K562 (cell line): ENCODE measurements around the gene HSF2BP. TPM values are rescaled to one million over a fixed set of nuclear protein-coding genes. Genes with fewer than 3 reads are reported as not detected.
A peak's percentile ranks its signal among the peaks of the same experiment; 100 is the strongest.

Source experiments
- CCNT2 ChIP-seq: IDR thresholded peaks from 2 replicates; pipeline ENCODE4 v1.6.1; 2011; ENCODE audit warnings: borderline replicate concordance, low read depth, mild to moderate bottlenecking, moderate library complexity, mixed read lengths, low read length; ENCODE audit not compliant: insufficient read length; ENCODE audit errors: extremely low read depth
- CUX1 ChIP-seq: fragments of 200-800 bp; sonication (Bioruptor generic); IDR thresholded peaks from 2 replicates; pipeline ENCODE4 v1.6.1; 2016; ENCODE audit warnings: missing genetic modification characterization, missing compliant biosample characterization
- EP400 ChIP-seq: fragments of 450-650 bp; IDR thresholded peaks from 2 replicates; pipeline ENCODE4 v1.6.1; 2017; ENCODE audit warnings: antibody characterized with exemption, mild to moderate bottlenecking, moderate library complexity
- GATAD2B ChIP-seq: fragments of 450-650 bp; IDR thresholded peaks from 2 replicates; pipeline ENCODE4 v1.6.1; 2017; ENCODE audit warnings: mild to moderate bottlenecking, borderline replicate concordance
- MEIS2 ChIP-seq: fragments of 450-650 bp; IDR thresholded peaks from 2 replicates; pipeline ENCODE4 v1.6.1; 2014; ENCODE audit warnings: mild to moderate bottlenecking; ENCODE audit not compliant: partially characterized antibody
- MLLT1 ChIP-seq, 2 experiments: fragments of 450-650 bp; IDR thresholded peaks; 2 replicates each; pipeline ENCODE4 v1.6.1; 2016
- MTA1 ChIP-seq: fragments of 450-650 bp; IDR thresholded peaks from 2 replicates; pipeline ENCODE4 v1.6.1; 2017; ENCODE audit warnings: borderline replicate concordance
- PHF20 ChIP-seq: fragments of 450-650 bp; IDR thresholded peaks from 2 replicates; pipeline ENCODE4 v1.6.1; 2018; ENCODE audit not compliant: partially characterized antibody
- ZNF584 ChIP-seq: fragments of 200-800 bp; sonication (Bioruptor generic); IDR thresholded peaks from 2 replicates; pipeline ENCODE4 v1.6.1; 2016; ENCODE audit warnings: low read depth, mild to moderate bottlenecking, missing genetic modification characterization, missing compliant biosample characterization
- polyA plus RNA-seq, 8 experiments: library from polyadenylated mRNA; depleted of rRNA in 4 of 8; stranded (reverse) in 5 of 8; unstranded in 3 of 8; fragments of >200 nt; fragmentation: Nextera tagmentation in 2 of 8; fragmentation: Illumina TruSeq in 1 of 8; extraction: Ambion mirVana in 2 of 8; extraction: Trizol in 1 of 8; gene quantifications; 2 replicates each; pipeline versions ENCODE4 v1.2.1 to v1.2.3, GENCODE V29; 2011 to 2014; ENCODE audit warnings: inconsistent platforms in 1 of 8, missing spikeins in 1 of 8
- total RNA-seq, 7 experiments: library from RNA; depleted of rRNA in 6 of 7; stranded (reverse); fragments of >200 nt in 6 of 7; fragmentation: Illumina TruSeq in 2 of 7; extraction: Trizol in 2 of 7; gene quantifications; 2 replicates each; pipeline versions ENCODE4 v1.2.1 to v1.2.3, GENCODE V29; 2011 to 2021; ENCODE audit warnings: low replicate concordance in 1 of 7
- TF ChIP-seq, protein P1 (sequence below): fragments of 450-650 bp; IDR thresholded peaks from 2 replicates; pipeline ENCODE4 v1.6.1; 2014; ENCODE audit warnings: low read depth, mild to moderate bottlenecking, moderate library complexity, borderline replicate concordance
- TF ChIP-seq, protein P2 (sequence below): sonication (generic); formaldehyde crosslinking; IDR thresholded peaks from 2 replicates; pipeline ENCODE4 v1.8.0; 2023; ENCODE audit warnings: mild to moderate bottlenecking, missing genetic modification reagents
- TF ChIP-seq, protein P3 (sequence below): sonication (generic); formaldehyde crosslinking; IDR thresholded peaks from 2 replicates; pipeline ENCODE4 v1.8.0; 2023; ENCODE audit warnings: mild to moderate bottlenecking, missing genetic modification reagents

Gene HSF2BP
- total and polyA plus RNA-seq, 9 of the 15 experiments (the other 6 are each of a cell fraction or from before 2014, with no cell fraction given), result 0.04 to 0.57 (median 0.20) TPM; not detected in 2

- TF ChIP-seq MLLT1 (IDR thresholded peaks at IDR 0.05) (peak in 1 of 2 experiments; percentile 97; a peak in 2 of 4 replicates), GATAD2B (peak; percentile 95), PHF20 (peak; percentile 97), MEIS2 (peak; percentile 1), CCNT2 (peak; percentile 83), EP400 (peak; percentile 96), CUX1 (CRISPR knock-in tag) (peak; percentile 93), ZNF584 (CRISPR knock-in tag) (peak; percentile 77), MTA1 (peak; percentile 95)
- TF ChIP-seq, protein P1, sequence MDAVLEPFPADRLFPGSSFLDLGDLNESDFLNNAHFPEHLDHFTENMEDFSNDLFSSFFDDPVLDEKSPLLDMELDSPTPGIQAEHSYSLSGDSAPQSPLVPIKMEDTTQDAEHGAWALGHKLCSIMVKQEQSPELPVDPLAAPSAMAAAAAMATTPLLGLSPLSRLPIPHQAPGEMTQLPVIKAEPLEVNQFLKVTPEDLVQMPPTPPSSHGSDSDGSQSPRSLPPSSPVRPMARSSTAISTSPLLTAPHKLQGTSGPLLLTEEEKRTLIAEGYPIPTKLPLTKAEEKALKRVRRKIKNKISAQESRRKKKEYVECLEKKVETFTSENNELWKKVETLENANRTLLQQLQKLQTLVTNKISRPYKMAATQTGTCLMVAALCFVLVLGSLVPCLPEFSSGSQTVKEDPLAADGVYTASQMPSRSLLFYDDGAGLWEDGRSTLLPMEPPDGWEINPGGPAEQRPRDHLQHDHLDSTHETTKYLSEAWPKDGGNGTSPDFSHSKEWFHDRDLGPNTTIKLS, result peak; percentile 97
- TF ChIP-seq, protein P2, sequence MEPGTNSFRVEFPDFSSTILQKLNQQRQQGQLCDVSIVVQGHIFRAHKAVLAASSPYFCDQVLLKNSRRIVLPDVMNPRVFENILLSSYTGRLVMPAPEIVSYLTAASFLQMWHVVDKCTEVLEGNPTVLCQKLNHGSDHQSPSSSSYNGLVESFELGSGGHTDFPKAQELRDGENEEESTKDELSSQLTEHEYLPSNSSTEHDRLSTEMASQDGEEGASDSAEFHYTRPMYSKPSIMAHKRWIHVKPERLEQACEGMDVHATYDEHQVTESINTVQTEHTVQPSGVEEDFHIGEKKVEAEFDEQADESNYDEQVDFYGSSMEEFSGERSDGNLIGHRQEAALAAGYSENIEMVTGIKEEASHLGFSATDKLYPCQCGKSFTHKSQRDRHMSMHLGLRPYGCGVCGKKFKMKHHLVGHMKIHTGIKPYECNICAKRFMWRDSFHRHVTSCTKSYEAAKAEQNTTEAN (CRISPR knock-in tag), result peak; percentile 94
- TF ChIP-seq, protein P3, sequence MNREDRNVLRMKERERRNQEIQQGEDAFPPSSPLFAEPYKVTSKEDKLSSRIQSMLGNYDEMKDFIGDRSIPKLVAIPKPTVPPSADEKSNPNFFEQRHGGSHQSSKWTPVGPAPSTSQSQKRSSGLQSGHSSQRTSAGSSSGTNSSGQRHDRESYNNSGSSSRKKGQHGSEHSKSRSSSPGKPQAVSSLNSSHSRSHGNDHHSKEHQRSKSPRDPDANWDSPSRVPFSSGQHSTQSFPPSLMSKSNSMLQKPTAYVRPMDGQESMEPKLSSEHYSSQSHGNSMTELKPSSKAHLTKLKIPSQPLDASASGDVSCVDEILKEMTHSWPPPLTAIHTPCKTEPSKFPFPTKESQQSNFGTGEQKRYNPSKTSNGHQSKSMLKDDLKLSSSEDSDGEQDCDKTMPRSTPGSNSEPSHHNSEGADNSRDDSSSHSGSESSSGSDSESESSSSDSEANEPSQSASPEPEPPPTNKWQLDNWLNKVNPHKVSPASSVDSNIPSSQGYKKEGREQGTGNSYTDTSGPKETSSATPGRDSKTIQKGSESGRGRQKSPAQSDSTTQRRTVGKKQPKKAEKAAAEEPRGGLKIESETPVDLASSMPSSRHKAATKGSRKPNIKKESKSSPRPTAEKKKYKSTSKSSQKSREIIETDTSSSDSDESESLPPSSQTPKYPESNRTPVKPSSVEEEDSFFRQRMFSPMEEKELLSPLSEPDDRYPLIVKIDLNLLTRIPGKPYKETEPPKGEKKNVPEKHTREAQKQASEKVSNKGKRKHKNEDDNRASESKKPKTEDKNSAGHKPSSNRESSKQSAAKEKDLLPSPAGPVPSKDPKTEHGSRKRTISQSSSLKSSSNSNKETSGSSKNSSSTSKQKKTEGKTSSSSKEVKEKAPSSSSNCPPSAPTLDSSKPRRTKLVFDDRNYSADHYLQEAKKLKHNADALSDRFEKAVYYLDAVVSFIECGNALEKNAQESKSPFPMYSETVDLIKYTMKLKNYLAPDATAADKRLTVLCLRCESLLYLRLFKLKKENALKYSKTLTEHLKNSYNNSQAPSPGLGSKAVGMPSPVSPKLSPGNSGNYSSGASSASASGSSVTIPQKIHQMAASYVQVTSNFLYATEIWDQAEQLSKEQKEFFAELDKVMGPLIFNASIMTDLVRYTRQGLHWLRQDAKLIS (CRISPR knock-in tag), result peak; percentile 94
Measured at GRCh38 chr21:43659136-43660000, at the start of gene HSF2BP, which contains the start of gene RRP1B (continued).
